IMR-90 (cell line): Measurements from ENCODE around the gene FLT1. TPM values are rescaled to one million over a fixed set of nuclear protein-coding genes. Genes with fewer than 3 reads are reported as not detected.

Source experiments
- ATAC-seq: fragments of 200-7000 bp; cut with Tn5 transposase; 2 replicates; pipeline ENCODE4 v1.9.1; 2020; ENCODE audit warnings: low read depth, mild to moderate bottlenecking, moderate library complexity
- BruUV-seq: library from RNA; stranded (reverse); fragments of 400-500 nt; replicated peaks from 2 replicates; lab custom pipeline; 2021; lab: Mats Ljungman, UMichigan
- CTCF ChIA-PET: fragments of 300-600 bp; formaldehyde crosslinking; extraction: SDS; loops from one replicate; lab custom pipeline; 2021; ENCODE audit warnings: antibody characterized with exemption; lab: Yijun Ruan, JAX
- POLR2A ChIA-PET: fragments of 300-600 bp; sonication (Branson Sonifier 250); formaldehyde crosslinking; loops from one replicate; lab custom pipeline; 2022; ENCODE audit warnings: antibody characterized with exemption; ENCODE audit not compliant: unreplicated experiment; lab: Charles Lee
- DNase-seq: peaks from one replicate; pipeline ENCODE4 v3.0.0; 2013
- H2AFZ ChIP-seq: replicated peaks from 2 replicates; pipeline ENCODE3; 2013; ENCODE audit warnings: low read length, mild to moderate bottlenecking; ENCODE audit not compliant: poor library complexity
- H2AK5ac ChIP-seq: 2 replicates; pipeline ENCODE4 v1.6.1; 2013; ENCODE audit warnings: low read depth, low read length, inconsistent platforms
- H2AK9ac ChIP-seq: replicated peaks from 2 replicates; pipeline ENCODE3; 2013; ENCODE audit warnings: mild to moderate bottlenecking, low read depth, low read length, moderate library complexity; ENCODE audit not compliant: poor library complexity
- H2BK120ac ChIP-seq: 2 replicates; pipeline ENCODE4 v1.6.1; 2013; ENCODE audit warnings: low read depth, low read length, inconsistent platforms
- H2BK15ac ChIP-seq: 3 replicates; pipeline ENCODE4 v1.6.1; 2013; ENCODE audit warnings: low read depth, low read length, inconsistent platforms
- H2BK20ac ChIP-seq: 2 replicates; pipeline ENCODE4 v1.6.1; 2013; ENCODE audit warnings: low read depth, mild to moderate bottlenecking, inconsistent platforms, low read length, moderate library complexity
- H2BK5ac ChIP-seq: 2 replicates; pipeline ENCODE4 v1.6.1; 2013; ENCODE audit warnings: mild to moderate bottlenecking, low read depth, low read length, inconsistent platforms; ENCODE audit not compliant: poor library complexity, severe bottlenecking
- H3K14ac ChIP-seq: replicated peaks from 2 replicates; pipeline ENCODE4 v1.6.1; 2013; ENCODE audit warnings: low read depth, low read length, inconsistent platforms
- H3K18ac ChIP-seq: 2 replicates; pipeline ENCODE4 v1.6.1; 2013; ENCODE audit warnings: low read depth, low read length, control low read depth
- H3K23ac ChIP-seq: 2 replicates; pipeline ENCODE4 v1.6.1; 2013; ENCODE audit warnings: low read depth, low read length, inconsistent platforms
- H3K27ac ChIP-seq: 2 replicates; pipeline ENCODE4 v1.5.1; 2013; ENCODE audit warnings: mild to moderate bottlenecking, control low read depth, low read length; ENCODE audit not compliant: insufficient read depth
- H3K27me3 ChIP-seq: 2 replicates; pipeline ENCODE4 v1.6.1; 2013; ENCODE audit warnings: low read length; ENCODE audit not compliant: control insufficient read depth, insufficient read depth
- H3K36me3 ChIP-seq: 2 replicates; pipeline ENCODE4 v1.6.1; 2013; ENCODE audit warnings: low read length, mixed read lengths; ENCODE audit not compliant: control insufficient read depth, insufficient read depth
- H3K4ac ChIP-seq: 2 replicates; pipeline ENCODE4 v1.6.1; 2013; ENCODE audit warnings: low read depth, low read length, inconsistent platforms
- H3K4me1 ChIP-seq: 2 replicates; pipeline ENCODE4 v1.6.1; 2013; ENCODE audit warnings: low read length, mixed read lengths; ENCODE audit not compliant: control insufficient read depth, insufficient read depth
- H3K4me2 ChIP-seq: 2 replicates; pipeline ENCODE4 v1.6.1; 2013; ENCODE audit warnings: low read depth, mild to moderate bottlenecking, control low read depth, low read length, moderate library complexity
- H3K4me3 ChIP-seq: 2 replicates; pipeline ENCODE4 v1.5.1; 2013; ENCODE audit warnings: low read depth, mild to moderate bottlenecking, control low read depth, low read length, moderate library complexity; ENCODE audit not compliant: insufficient read depth
- H3K56ac ChIP-seq: 2 replicates; pipeline ENCODE4 v1.6.1; 2013; ENCODE audit warnings: low read length, inconsistent platforms; ENCODE audit not compliant: insufficient read depth; ENCODE audit errors: extremely low read depth
- H3K79me1 ChIP-seq, 2 experiments: 2 replicates each; pipeline ENCODE4 v1.6.1; 2013; ENCODE audit warnings: low read length in 2 of 2, inconsistent platforms in 1 of 2, low read depth in 1 of 2
- H3K9ac ChIP-seq: 2 replicates; pipeline ENCODE4 v1.6.1; 2013; ENCODE audit warnings: low read depth, low read length, control low read depth
- H3K9me1 ChIP-seq: 2 replicates; pipeline ENCODE4 v1.6.1; 2013; ENCODE audit warnings: low read length, inconsistent platforms; ENCODE audit not compliant: insufficient read depth
- H3K9me3 ChIP-seq: 2 replicates; pipeline ENCODE4 v1.6.1; 2013; ENCODE audit warnings: low read length; ENCODE audit not compliant: control insufficient read depth, insufficient read depth
- H4K20me1 ChIP-seq: 2 replicates; pipeline ENCODE4 v1.6.1; 2013; ENCODE audit warnings: low read length, inconsistent platforms; ENCODE audit not compliant: insufficient read depth
- H4K5ac ChIP-seq: 2 replicates; pipeline ENCODE4 v1.6.1; 2013; ENCODE audit warnings: mild to moderate bottlenecking, low read depth, low read length, control low read depth
- H4K8ac ChIP-seq, 2 experiments: 2 replicates each; pipeline ENCODE4 v1.6.1; 2013; ENCODE audit warnings: low read depth in 2 of 2, low read length in 2 of 2, control low read depth in 1 of 2, inconsistent platforms in 1 of 2
- H4K91ac ChIP-seq: 2 replicates; pipeline ENCODE4 v1.6.1; 2013; ENCODE audit warnings: low read depth, low read length, inconsistent platforms; ENCODE audit not compliant: insufficient read depth
- BHLHE40 ChIP-seq: fragments of 150-350 bp; IDR thresholded peaks from 2 replicates; pipeline ENCODE4 v1.6.1; 2016; ENCODE audit warnings: mild to moderate bottlenecking, low read depth, low read length
- CEBPB ChIP-seq: IDR thresholded peaks from 2 replicates; pipeline ENCODE4 v1.6.1; 2012; ENCODE audit warnings: low read depth, low read length, improper control_type of control experiment
- CHD1 ChIP-seq: IDR thresholded peaks from 2 replicates; pipeline ENCODE4 v1.6.1; 2012; ENCODE audit warnings: low read depth, low read length, improper control_type of control experiment
- CTCF ChIP-seq: conservative IDR thresholded peaks from 2 replicates; pipeline ENCODE4 v1.5.1; 2012; ENCODE audit warnings: mild to moderate bottlenecking, low read depth, low read length, improper control_type of control experiment
- FOS ChIP-seq: fragments of 150-350 bp; IDR thresholded peaks from 2 replicates; pipeline ENCODE4 v1.6.1; 2016; ENCODE audit warnings: low read depth, low read length
- MAZ ChIP-seq: IDR thresholded peaks from 2 replicates; pipeline ENCODE4 v1.6.1; 2012; ENCODE audit warnings: low read depth, mild to moderate bottlenecking, low read length, improper control_type of control experiment, moderate library complexity, borderline replicate concordance
- MXI1 ChIP-seq: IDR thresholded peaks from 2 replicates; pipeline ENCODE4 v1.6.1; 2012; ENCODE audit warnings: low read depth, mild to moderate bottlenecking, low read length, moderate library complexity, borderline replicate concordance
- POLR2A ChIP-seq: IDR thresholded peaks from 2 replicates; pipeline ENCODE4 v1.6.1; 2012; ENCODE audit warnings: mild to moderate bottlenecking, low read depth, low read length
- RCOR1 ChIP-seq: IDR thresholded peaks from 2 replicates; pipeline ENCODE4 v1.6.1; 2012; ENCODE audit warnings: mild to moderate bottlenecking, low read length, improper control_type of control experiment; ENCODE audit not compliant: insufficient replicate concordance
- RFX5 ChIP-seq: IDR thresholded peaks from 2 replicates; pipeline ENCODE4 v1.8.0; 2012; ENCODE audit warnings: low read depth, mild to moderate bottlenecking, low read length, moderate library complexity
- SMC3 ChIP-seq: fragments of 150-350 bp; IDR thresholded peaks from 2 replicates; pipeline ENCODE4 v1.6.1; 2016; ENCODE audit warnings: low read depth, mild to moderate bottlenecking, antibody characterized with exemption, low read length, moderate library complexity
- USF2 ChIP-seq: fragments of 150-350 bp; IDR thresholded peaks from 2 replicates; pipeline ENCODE4 v1.6.1; 2017; ENCODE audit warnings: mild to moderate bottlenecking, antibody characterized with exemption, low read length, low read depth
- WGBS, 2 experiments: methylation state at CpG; one replicate each; pipeline versions ENCODE4 v1.1.5 to v1.1.7; 2013; ENCODE audit warnings: missing lambda C conversion rate in 2 of 2; ENCODE audit not compliant: insufficient read length in 1 of 2; ENCODE audit errors: extremely low coverage in 2 of 2; 5-methylcytosine and 5-hydroxymethylcytosine counted together
- dilution Hi-C: fragments of 300-500 bp; cut with HindIII; formaldehyde crosslinking; loops from one replicate; pipeline ENCODE4 v1.14.3; 2018; ENCODE audit warnings: low sequenced_read_pairs; ENCODE audit not compliant: unreplicated experiment
- in situ Hi-C: fragments of 300-500 bp; cut with MboI; formaldehyde crosslinking; loops from 3 replicates; pipeline ENCODE4 v1.14.3; 2019; ENCODE audit warnings: low sequenced_read_pairs, inconsistent platforms, mixed read lengths
- intact Hi-C: fragments of 100-400 bp; cut with micrococcal nuclease; formaldehyde crosslinking; loops from 2 replicates; pipeline ENCODE4 v1.10.0; 2022
- polyA plus RNA-seq, 3 experiments: library from polyadenylated mRNA; depleted of rRNA; stranded (reverse); fragments of >200 nt; gene quantifications; 2 replicates each; pipeline ENCODE4 v1.2.3, GENCODE V29; 2012; ENCODE audit warnings: low replicate concordance in 1 of 3
- total RNA-seq: library from RNA; depleted of rRNA; stranded (reverse); fragments of >200 nt; gene quantifications from 2 replicates; pipeline ENCODE4 v1.2.3, GENCODE V29; 2012

FLT1 gene
- total and polyA plus RNA-seq, 2 of the 4 experiments (the other 2 are of a cell fraction): 4.5 to 10.4 TPM

GRCh38 chr13:28408863-28409262 is 86.1 kb downstream of the FLT1 start:
- H3K23ac ChIP-seq: no peak overlapping the region
- no peak overlapping the region for H2BK5ac ChIP-seq
- H2AFZ ChIP-seq: no peak overlapping the region
- no peak overlapping the region for H3K18ac ChIP-seq
- ChIA-PET POLR2A (no interaction called here), CTCF (no interaction called here)
- no peak for ATAC-seq
- no peak overlapping the region for H3K56ac ChIP-seq
- H3K9ac ChIP-seq: no peak overlapping the region
- H2AK9ac ChIP-seq: no peak overlapping the region
- no peaks in the 10 kb centered on the region for H3K79me1 ChIP-seq
- H2BK120ac ChIP-seq: no peak overlapping the region
- H4K5ac ChIP-seq: no peak overlapping the region
- no TSS peak for BruUV-seq
- WGBS, 2 experiments: no CpG with 5 or more reads among the region's 1 CpG
- no peaks in the 10 kb centered on the region for H3K36me3 ChIP-seq
- no peaks in the 10 kb centered on the region for H3K9me3 ChIP-seq
- no peak overlapping the region for H4K91ac ChIP-seq
- H3K9me1 ChIP-seq: 0 out of 2 replicates have a peak, but pooled peaks cover 5% of the 10 kb centered on the region
- intact Hi-C loops (no loop called here), in situ Hi-C loops (no loop called here), dilution Hi-C loops (no loop called here)
- H3K14ac ChIP-seq: no peak overlapping the region
- no peak overlapping the region for H2BK15ac ChIP-seq
- no peak overlapping the region for H3K4me3 ChIP-seq
- H4K8ac ChIP-seq: no peak overlapping the region
- no peaks in the 10 kb centered on the region for H3K27me3 ChIP-seq
- no peaks in the 10 kb centered on the region for H4K20me1 ChIP-seq
- no peak for TF ChIP-seq MXI1
- TF ChIP-seq CEBPB: no peak
- no peak for TF ChIP-seq BHLHE40
- TF ChIP-seq RCOR1: no peak
- no peak for TF ChIP-seq RFX5
- TF ChIP-seq SMC3: no peak
- no peak for TF ChIP-seq POLR2A
- TF ChIP-seq MAZ: no peak
- TF ChIP-seq CTCF: no peak
- no peak for TF ChIP-seq FOS
- no peak for TF ChIP-seq USF2
- no peak for TF ChIP-seq CHD1
- no peak overlapping the region for H3K4me2 ChIP-seq
- no peak overlapping the region for H3K4ac ChIP-seq
- H2AK5ac ChIP-seq: no peak overlapping the region
- H3K27ac ChIP-seq: no peak overlapping the region
- DNase-seq: no peak
- H3K4me1 ChIP-seq: peaks cover 6% of the 10 kb centered on the region; the same call in 1 of the 2 replicates
- no peak overlapping the region for H2BK20ac ChIP-seq
